CD4-positive, alpha-beta T cell treated with Interleukin-12 subunit alpha and Interleukin-12 subunit beta, for 1 hour (primary cell): Measurements from ENCODE around the gene SLC2A13.

Experiments used
- DNase-seq: peaks from one replicate; pipeline ENCODE4 v3.0.0-alpha.2; 2020

Gene SLC2A13

GRCh38 chr12:39712334-39712733 is 393.5 kb downstream of the SLC2A13 start:
- DNase-seq, result no peak
